Globus pallidus (tissue), 1 donor: ENCODE results near the gene CTNNA3.
"Not testable (repeated sequence)": the region's sequence is repeated elsewhere in the genome, so short reads cannot be mapped to it uniquely, and the experiment has no call there.

Experiments
- DNase-seq: peaks from one replicate; pipeline ENCODE4 v3.0.0-alpha.2; 2015; ENCODE audit warnings: low spot score

CTNNA3 gene

DNA sequence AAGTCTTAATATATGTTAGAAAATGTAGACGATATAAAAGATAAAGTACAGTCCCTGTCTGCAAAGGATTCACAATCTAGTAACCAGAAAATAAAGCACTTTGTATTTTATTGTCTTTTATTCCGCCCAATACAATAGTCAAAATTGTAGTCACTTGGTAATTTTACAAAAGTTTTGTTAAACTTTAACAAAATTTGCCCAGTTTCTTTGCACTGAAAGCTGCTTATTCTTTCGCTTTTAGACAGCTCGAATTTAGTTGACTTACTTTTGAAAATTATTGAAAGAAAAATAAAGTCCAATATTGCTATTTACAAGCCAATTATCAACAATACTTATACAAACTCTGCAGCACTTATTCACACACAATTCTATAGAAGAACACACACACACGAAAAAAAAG is 1305.1 kb downstream of the CTNNA3 start:
- no peak for DNase-seq

DNA sequence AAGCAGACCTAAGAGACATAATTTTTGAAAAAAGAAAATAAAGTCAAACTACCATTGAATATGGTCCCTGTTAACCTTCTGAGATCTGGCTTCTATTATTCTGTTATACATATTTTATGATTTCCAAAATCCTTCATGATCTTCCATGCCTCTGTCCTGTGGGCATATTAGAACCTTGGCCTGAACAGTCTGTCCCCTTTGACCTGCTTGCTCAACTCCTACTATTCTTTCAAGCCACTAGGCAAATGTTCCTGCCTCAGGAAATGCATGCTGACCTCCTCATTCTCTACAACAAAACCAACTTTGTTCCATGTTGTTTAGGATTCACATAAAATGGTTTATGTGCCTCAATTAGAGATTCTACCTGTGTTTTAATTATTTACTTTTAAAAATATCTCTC is 1315.0 kb downstream of the CTNNA3 start:
- DNase-seq = no peak

DNA sequence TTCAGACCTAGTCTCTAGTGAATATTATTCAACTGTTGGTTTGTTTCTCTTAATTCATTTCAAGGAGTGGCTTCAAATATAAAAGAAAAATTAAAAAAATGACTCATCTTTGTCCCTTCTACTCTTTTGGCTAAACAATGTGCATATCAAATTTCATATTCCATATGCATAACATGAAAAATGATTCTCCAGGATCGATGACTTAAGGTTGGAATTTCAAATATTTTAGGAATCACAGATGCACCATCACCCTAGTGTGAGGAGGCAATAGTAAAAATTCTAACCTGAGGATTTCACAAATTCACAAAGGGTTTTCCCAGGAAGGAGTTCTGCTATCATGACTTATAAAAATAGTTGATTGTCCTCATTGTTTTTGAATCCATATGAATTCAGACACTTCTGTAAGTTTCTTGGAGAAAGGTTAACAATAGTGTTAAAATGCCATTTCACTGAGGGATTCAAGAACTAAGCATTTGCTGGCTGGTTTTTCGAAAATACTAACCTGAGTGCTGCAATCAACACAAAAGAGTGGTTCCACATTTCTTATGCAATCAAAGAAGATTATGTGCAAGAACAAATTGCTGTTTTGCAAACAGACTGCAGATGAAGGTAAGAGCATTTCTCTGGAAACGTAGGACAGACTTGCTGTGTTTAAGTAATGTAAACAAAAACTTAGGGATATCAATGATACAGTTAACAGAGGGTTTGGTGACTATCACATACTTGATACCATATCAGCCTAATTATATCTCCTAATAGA is 1317.7 kb downstream of the CTNNA3 start:
- DNase-seq = no peak

DNA sequence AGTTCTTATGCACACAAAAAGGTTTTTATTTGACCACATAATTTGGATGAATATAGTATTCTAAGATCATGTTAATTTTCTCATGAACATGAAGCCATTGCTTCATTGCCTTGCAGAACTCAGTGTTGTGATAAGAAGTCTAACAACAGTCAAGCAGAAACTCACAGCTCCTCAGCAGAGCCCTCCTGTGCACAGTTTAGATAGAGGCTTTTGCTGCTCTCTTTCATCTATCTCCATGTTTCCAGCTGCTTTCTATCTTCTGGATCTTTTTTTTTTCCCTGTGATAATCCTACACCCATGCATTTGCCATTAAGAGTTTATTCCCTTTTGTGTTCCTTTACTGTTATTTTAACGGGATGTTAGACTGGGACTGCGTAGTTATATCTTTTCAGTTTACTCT is 1327.8 kb downstream of the CTNNA3 start:
- no peak for DNase-seq

DNA sequence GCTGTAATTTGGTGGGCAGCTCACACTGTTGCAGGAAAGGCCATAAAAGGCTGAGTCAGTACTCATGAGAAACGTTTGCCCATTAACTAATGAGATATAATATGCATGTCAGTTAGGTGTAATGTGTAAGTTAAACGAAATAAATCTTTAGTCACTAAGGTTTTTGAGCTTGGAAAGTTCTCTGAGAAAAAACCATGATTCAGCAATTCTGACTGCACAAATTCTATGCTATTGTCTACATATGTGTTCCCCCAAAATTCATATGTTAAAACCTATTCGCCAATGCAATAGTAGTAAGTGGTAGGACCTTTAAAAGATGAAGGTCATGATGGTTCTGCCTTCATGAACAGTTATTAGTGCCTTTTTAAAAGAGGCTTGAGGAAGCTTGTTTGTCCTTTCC is 1329.8 kb downstream of the CTNNA3 start:
- DNase-seq = no peak

DNA sequence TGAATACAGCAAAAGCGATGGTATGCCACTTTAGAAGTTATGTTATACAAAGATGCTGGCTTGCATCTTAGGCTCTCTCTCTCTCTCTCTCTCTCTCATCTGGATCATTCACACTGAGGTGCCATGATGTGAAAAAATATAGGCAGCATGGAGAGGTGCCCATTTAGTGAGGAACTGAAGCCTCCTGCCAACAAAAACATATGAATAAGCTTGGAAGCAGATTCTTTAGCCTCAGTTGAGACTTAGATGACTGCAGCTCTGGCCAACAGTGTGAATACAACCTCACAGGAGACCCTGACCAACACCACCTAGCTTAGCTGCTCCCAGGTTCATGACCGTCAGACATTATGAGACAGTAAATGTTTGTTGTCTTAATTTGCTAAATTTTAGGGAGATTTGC is 1330.3 kb downstream of the CTNNA3 start:
- no peak for DNase-seq

DNA sequence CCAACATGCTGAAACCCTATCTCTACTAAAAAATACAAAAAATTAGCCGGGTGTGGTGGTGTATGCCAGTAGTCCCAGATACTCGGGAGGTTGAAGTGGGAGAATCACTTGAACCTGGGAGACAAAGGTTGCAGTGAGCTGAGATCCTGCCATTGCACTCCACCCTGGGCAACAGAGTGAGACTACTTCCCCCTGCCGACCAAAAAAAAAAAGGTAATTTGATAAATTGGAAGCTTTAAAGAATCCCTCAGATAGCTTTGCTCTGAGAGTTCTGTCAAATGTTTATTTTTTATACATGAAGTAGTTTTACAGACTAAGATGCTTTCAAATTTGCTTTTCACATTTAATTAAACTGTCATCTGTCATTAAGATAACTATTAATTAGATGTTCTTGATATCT is 1333.5 kb downstream of the CTNNA3 start:
- DNase-seq = no peak

DNA sequence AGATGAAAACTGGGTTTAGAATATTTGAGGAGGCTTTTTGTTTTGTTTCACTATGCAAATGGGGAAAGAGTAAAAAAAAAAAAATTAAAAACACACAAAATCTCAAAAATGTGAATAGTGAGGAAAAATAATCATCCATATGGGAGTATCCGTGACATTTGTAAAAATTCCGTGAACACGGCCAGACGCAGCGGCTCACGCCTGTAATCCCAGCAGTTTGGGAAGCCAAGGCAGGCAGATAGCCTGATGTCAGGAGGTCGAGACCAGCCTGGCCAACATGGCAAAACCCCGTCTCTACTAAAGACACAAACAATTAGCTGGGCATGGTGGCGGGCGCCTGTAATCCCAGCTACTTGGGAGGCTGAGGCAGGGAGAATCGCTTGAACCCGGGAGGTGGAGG is 1342.2 kb downstream of the CTNNA3 start:
- DNase-seq = not testable (repeated sequence)

DNA sequence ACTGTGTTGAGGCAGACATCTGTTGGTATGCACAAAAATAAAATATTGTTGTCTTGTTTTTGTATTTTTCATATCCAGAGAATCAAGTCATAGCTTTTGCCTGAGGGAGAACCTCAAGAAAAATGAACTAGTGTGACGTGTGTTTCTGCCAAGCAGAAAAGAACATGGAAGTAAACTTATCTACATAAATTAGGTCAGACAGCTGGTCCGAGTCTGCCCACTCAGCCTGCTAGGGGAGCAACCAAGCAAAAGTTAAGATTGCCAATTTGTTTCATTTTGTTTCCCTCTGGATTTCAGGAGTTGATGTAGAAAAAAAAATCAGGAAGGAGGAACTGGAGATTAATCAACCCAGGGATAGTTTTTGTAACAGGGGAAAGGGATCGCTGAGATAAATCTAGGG is 1342.6 kb downstream of the CTNNA3 start:
- DNase-seq = no peak

DNA sequence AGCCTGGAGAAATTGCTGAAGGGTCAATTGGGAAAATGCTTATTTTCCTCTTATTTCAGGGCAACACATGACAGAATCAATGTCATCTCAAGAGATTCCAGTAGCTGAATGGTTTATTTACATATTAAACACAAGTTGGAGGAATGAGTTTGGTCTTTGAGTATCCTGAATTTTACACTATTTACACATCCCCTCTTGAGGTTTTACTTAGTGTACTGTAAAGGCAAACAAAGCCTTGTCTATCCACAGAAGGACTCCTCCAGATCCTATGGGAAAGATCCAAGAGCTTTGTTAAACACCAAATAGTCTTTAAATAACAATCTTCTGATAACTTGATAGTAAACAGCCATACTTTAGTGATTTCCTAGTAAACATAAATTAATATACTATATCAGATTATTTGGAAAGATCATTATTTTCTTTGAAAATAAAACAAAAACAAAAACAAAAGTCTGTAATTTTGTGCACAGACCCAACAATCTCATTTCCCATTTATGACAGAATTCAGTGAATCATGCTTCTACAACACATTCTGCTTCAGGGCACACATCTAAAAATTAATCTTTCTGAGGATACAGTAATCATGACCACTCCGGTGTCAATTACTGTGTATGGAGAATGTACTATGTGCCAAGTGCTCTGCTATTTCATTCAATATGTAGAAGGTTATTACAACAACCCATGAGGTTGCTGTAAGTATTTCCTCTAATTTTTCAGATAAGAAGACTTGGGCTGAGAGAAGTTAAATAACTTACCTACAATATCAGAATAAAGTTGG is 1345.2 kb downstream of the CTNNA3 start:
- DNase-seq = no peak

DNA sequence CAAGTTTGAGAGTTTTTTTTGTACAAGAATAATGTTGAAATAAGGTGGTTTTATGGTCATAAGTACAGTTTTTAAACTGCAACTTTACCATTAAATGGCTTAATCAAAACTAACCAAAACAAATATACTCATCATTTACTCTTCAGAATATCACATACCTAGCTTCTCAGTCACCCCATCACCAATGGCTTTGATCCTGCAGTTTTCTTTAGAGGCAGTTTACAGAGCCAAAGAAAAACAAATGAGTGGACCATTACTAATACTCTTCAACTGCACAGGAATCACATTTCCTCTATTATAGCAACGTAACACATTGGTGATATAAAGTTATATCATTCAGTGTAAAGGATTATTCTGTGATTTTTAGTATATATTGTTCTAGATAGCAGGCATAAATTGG is 1346.3 kb downstream of the CTNNA3 start:
- DNase-seq = no peak

DNA sequence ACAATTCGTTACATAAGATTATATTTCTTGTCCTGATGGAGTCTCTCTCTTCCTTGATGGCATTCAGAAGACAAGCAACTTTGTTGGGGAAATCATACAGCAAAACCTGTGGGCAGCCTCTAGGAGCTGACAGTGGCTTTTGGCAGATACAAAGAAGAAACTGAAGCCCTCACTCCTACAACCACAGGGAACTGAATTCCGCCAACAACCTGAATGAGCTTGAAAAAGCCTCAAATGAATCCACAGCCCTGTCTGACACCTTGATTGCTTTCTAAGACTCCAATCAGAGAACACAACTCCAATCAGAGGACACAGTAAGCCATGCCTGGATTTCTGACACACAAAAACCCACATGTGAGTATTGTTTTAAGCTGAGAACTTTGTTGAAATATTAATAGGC is 1346.9 kb downstream of the CTNNA3 start:
- no peak for DNase-seq

DNA sequence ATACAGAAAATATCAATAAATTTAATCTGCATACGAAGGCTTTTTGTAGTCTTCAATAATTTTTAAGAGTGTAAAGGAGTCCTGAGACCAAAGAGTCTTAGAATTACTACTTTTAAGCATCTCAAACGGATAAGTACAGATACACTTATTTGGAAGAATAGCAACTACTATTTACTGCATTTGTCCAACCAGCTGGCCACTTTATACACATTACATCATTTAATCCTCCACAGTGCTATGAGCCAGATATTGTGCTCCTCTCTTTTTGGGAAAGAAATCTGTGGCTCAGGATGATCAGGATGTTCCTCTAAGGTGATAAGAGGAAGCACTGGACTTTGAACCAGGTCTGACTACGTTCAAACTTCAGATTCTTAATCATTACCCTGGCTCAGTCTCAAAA is 1358.8 kb downstream of the CTNNA3 start:
- no peak for DNase-seq

DNA sequence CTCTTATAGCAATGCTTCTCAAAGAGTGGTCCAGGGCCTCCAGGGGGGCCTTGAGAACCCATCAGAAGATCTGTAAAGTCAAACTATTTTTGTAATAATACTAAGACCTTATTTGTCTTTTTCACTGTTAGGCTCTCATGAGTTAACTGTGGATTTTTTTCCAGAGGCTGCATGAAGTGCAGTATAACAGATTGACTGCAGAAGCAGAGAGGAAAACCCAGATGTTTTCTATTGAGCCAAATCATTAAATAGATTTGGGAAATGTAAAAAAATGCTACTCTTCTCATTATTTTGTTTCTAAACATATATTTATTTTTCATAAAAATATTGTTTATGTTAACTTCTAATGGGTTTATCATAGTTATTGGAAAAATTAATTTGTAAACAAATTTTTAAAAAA is 1359.2 kb downstream of the CTNNA3 start:
- no peak for DNase-seq

DNA sequence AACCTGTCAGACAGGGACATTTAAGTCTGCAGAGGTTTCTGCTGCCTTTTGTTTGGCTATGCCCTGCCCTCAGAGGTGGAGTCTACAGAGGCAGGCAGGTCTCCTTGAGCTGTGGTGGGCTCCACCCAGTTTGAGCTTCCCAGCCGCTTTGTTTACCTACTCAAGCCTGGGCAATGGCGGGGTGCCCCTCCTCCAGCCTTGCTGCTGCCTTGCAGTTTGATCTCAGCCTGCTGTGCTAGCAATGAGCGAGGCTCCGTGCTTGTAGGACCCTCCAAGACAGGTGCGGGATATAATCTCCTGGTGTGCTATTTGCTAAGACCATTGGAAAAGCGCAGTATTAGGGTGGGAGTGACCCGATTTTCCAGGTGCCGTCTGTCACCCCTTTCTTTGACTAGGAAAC is 1360.2 kb downstream of the CTNNA3 start:
- DNase-seq = not testable (repeated sequence)

DNA sequence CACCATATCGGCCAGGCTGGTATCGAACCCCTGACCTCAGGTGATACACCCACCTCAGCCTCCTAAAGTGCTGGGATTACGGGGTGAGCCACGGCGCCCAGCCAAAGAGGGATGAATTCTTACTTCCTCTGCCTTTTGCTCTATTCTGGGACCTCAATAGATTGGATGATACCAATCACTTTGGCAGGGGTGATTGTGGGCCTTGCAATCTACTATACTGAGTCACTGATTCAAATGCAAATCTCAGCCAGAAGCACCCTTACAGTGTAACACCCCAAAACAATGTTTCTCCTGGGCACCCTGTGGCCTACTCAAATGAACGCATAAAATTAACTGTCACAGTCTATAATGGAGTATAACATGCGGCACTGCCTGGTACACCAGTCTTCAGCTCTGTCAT is 1366.8 kb downstream of the CTNNA3 start:
- DNase-seq = no peak

DNA sequence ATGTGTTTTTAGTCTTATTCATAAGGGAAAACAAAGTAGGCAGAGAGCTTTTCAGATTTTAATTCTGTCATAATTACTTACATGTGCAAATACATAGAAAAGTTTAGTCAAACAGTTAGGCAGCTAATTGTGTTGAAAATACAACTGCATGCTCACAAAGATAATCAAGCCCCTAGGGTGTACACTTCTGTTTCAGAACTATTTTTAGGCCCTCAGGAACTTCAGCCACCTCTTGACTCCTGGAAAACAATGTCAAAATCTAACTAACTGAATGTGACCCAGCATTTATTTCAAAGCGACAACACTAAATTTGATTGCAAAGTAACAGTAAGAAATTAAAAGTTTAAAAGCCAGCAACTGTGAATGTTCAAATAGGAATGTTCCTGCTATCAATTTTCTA is 1369.1 kb downstream of the CTNNA3 start:
- DNase-seq = no peak

DNA sequence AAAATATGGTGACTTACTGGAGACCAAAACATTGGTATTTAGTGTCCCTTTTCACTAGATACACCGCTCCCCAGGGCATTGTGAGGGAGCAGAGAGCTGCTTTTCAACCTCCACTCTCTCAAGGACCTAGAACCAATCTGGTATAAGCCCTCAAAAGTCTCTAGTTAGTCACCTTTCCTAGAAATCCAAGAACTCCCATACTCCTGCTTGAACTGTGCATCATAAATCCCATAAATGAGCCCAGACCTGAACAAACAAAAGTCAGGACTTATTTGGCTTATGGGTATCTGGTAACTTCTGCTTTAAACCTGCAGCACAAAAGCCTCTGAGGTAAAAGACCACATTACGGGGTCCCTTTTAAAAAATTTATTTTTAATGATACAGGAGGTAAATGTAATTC is 1373.2 kb downstream of the CTNNA3 start:
- no peak for DNase-seq

DNA sequence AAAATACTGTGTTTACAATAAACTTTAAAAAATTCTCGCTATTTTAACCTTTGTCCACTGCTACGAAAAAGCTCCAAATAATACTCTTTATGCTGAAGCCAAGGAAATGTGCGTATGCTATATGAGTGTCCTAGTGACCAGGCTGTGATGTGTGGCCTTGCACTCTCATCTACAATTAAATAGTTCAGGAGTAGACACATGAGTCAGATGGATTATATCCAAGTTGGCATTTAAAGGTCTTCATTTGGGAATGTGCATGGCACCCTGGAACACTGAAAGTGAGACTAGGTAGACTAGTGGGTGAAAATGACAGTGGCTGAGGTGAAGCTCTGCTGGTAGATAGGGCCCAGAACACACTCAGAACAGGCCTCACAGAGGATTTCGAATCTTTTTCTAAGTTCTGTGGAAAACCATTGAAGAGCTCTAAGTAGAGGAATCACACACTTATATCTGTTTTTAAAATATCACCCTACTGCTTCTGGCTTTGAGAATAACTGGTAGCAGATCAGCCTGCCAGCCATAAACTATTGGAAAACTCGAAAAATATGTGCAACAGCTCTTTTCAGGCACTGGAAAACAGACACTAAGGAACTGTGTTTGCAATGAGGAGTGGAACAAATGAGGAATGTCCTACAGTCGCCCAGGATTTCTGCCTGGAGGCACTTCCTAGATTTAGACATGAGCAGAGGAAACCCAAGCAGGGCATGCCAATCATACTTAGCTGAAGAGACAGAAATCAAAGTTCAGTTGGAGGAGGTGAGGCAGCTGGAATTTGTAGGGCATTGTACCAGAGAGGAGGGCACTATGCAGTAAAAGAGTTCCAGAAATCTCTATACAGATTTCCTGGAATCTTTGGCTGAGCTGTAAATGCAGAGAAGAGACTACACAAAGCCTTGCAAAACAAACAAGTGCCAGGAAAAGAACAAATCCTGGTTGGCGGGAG is 1374.0 kb downstream of the CTNNA3 start:
- DNase-seq = no peak

DNA sequence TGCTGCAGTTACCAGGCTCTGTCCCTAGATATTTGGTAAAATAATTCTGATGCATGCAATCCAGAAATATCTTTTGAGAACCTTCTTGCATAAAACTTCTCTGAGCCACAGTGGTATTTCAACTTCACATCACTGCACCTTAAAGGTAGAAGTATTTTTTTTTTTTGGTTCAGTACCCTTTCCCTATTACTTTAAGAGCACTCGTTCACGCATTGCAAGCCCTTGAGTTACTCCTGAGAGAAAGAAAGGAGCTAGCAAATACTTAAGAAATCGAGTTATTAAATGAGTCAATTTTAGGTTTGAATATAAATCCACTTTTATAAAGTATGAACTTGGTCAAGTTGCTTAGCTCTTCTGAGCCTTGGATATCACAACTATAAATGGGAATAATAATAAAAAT is 1377.2 kb downstream of the CTNNA3 start:
- DNase-seq = no peak

DNA sequence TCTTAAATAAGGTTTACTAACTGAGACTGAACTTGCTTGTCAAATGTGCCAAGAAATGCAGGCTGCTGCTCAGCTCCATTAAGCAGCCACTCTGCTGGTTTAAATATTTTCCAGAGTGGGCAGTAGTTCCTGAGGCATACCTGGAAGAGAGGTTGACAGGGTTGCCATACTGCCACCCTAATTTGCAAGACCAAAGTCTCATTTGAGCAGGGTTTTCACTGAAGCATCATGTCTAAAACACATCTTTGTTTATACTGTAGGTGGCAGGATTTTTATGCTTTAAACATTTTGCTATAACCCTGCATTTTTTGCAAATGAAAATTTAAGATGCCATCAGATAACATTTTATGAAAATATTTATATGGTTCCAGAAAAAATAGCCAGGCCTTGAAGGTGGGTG is 1388.2 kb downstream of the CTNNA3 start:
- no peak for DNase-seq

DNA sequence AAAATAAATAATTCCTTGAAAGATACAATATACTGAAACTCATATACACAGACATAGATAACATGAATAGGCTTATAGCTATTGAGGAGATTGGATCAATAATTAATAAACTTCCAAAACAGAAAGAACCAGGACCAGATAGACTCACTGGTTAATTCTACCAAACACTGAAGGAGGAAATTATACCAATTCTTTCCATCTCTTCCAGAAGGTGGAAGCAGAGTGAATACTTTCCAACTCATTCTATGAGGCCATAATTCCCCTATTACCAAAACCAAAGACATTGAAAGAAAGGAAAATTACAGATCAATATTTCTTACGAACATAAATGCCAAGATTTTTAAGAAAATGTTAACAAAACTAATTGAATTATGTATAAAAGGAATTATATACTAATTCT is 1394.9 kb downstream of the CTNNA3 start:
- no peak for DNase-seq

DNA sequence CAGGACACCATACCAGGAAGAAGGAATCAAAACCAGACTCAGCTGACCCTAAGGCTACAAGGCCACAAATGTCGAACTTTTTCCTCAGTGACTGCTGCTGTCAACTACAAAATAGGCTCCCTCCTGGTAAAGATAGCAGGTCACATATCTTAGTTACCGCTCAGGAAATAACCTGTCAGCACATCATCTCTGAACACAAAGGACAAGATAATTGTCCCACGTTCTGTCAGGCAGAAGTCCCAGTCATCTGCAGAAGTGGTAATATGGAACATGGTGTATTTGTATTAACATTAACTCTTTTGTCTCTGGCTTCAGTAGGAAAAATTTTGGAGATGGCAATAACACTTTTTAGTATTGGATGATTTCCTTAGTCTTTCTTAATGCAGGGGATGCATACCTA is 1400.4 kb downstream of the CTNNA3 start:
- no peak for DNase-seq
